AG08395 (cell line): ENCODE data around the gene MYO1D.
"Not testable (repeated sequence)": the region's sequence is repeated elsewhere in the genome, so short reads cannot be mapped to it uniquely, and the experiment has no call there.

Experiments
- DNase-seq: peaks from one replicate; pipeline ENCODE4 v3.0.0; 2012; ENCODE audit warnings: mixed read lengths, low spot score

Gene MYO1D

DNA sequence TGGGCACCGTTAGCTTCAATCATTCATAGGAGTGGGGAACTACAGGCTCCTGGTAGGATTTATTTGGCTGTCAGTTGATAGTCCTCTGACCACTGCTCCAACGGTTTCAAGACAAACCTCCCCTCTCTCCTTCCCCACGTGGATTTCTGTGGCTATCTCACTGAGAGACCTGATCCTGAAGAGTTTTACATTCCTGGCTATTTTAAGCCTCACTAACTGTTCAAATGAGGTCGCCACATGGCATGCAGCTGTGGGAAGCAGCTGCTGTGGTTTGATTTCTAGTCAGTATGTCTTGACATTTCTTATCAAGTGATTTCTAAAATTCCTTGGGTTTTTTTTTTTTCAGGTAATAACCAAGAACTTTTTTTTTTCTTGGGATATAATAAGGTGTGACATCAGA is 351.8 kb downstream of the MYO1D start:
- DNase-seq: peak; percentile 81

DNA sequence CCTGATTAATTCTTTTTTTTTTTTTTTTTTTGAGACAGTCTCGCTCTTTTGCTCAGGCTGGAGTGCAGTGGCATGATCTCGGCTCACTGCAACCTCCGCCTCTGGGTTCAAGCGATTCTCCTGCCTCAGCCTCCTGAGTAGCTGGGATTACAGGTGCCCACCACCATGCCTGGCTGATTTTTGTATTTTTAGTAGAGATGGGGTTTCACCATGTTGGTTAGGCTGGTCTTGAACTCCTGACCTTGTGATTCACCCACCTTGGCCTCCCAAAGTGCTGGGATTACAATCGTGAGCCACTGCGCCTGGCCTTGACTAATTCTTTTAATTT is 352.4 kb downstream of the MYO1D start:
- DNase-seq: not testable (repeated sequence)

DNA sequence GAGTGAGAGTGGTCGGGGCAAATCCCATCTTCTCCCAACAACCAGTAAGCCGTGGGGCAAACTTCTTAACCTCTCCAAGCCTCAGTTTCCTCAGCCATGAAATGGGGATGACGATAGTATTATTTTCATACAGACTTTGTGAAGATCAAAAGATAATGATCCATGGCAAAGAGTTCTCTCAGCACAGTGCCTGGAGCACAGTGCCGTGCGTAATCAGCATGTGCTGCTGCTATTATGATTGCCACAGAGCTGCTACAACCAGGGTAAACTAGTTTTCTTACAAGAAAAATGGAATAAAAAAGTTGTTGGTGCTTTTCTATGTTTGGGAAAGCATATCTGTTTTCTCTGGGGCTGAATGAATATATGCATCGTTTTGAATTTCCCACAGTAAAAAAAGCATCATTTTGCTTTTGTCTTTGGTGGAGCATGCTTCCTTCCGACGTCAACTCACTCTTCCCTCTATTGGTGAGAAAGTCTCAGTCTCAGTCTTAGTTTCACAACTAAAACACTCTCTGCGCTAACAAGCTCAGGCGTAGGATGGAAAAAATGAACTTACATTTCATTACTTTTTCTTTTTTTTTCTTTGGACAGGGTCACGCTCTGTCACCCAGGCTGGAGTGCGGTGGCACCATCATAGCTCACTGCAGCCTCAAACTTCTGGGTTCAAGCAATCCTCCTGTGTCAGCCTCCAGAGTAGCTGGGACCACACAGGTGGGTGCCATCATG is 352.9 kb downstream of the MYO1D start:
- DNase-seq: no peak

DNA sequence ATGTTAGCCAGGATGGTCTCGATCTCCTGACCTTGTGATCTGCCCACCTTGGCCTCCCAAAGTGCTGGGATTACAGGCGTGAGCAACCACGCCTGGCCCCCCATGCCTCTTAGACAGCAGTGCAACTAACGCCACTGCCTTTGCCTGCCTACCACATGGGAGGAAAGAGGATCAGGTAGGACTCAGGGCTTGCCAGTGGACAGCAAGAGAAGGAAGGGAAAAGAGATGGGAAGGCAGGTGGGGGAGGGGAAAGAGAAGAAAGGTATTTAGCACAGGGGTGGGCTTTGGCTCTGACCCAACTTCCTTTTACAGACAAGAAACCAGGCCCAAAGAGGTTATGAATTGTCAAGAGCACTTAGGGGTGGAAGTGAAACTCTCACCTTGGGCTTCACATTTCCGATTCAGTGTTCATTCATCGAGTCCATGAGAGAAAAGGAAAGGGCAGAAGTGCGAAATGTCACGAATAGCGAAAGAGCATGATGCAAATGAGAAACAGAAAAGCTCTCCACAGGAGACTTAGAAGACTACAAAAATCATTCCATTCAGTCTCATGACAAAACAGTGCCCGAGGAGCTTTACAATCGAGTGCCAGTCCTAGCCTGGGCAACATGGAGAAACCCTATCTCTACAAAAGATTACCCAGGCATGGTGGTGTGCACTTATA is 353.8 kb downstream of the MYO1D start:
- DNase-seq: no peak

DNA sequence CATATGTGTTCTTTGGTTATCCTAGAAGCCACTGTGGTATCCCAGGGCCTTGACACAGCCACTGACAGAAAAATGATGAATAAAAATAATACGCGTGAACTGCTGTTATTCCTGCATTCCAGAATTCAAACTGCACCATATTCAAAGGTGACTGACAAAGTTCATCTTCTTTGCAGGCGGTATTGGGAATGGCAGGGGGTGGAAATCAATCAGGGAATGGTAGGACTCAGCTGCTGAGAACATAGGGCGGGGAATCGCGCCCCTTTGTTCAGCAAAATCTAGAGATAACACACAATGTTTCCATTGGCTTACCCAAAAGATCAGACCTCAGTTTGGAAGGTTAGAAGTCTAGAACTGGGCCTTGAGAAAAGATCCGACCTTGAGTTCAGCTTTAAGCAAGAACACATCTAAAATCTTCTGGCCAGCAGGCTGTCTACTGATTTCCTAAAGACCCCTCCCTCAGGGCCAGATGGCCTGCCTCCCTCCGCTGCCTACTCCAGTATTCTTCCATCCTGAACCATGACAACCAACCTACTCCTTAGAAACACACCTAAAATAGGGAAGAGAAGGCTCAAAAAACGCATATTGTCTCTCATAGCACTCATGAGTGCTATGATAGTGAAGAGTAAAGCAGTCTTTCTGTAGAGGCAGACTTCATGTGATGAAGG is 356.1 kb downstream of the MYO1D start:
- DNase-seq: no peak

DNA sequence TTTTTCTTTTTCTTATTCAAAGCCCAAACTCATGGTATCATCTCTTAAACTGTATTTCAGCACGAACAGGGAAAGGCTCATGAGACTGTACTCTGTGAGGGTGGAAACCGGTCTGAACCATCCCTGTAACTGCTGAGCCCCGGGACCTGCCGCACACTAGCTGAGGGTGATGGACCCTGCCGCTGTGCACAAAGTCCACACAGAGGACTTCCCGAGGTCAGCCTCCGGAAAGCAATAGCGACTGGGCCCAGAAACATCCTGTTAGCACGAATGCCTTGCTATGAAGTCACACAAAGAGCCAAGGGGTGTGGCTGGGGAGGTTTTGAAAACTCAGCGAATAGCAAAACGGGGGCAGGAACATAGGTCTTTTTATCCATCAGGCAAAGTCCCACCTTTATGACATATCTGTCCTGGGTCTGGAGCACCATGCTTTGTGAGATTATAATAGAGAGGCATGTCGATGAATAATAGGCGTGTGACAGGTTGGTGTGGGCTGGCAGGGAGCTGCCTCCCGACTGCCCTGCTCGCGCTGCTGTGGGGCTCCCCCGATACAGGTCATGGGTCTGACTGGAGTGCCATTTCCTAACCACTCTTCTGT is 356.7 kb downstream of the MYO1D start:
- peak; percentile 40 for DNase-seq

DNA sequence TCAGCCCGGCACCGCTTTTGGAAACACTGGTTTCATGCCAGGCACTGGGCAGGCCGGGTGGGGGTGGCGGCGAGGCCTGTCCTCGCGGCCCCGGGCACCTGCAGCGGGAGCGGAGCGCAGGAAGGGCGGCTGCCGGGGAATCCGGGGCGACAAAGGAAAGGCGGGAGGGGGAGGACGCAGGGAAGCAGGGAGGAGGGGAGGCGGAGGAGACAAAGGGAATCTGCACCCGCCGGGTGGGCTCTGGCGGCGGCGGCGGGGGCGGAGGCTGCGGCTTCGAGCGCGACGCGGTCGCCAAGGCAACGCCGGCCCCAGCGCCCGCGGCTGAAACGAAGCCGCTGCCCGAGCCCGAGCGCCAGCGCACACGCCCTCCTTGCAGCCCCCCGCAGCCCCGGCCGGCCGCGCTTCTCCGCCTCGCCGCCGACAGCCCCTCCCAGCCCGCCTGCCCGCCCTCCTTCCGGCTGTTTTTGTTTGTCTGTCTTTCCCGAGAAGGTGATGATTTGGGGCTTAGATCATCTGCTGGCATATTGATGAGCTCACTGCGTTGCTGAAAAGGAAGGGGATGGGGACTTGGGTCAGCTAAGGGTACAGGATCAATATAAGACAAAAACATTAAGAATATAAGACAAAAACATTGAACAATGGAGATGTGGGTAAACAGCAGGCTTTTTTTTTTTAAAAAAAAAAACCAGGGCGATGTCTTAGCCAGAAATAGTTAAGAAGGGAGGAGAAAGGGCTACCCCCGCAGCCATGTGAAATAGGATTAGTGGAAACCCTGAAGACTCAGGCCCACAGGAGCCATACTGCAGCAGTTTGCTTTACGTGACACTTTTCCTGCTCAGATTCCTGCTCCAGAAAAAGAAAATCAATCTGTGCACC is 357.5 kb downstream of the MYO1D start:
- peak; percentile 58 for DNase-seq

DNA sequence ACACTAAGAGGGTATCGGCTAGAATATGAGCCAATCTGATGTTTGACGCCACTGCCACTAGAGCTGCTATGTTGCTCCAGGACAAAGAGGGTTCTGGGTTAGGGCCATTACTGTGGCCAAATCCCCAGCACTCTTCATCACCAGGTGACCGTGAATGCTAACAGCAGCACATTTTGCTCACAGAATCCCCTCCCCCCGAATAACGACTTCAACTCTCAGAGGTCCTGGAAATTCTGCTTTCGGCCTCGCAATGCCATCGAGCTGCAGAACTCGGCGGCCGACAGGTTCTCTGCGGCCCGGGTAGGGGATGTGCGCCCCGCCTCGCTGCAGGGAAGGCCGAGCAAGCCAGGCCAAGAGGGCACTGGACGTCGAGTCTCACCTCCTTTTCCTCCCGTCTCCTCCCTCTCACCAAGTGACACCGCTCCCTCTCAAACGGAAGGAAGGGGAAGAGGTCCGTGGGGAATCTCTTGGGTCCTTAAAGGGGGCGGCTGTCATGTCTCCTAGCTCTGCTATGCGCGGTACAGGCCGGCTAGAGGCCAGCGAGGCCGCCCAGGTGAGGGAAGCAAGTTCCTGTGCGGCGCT is 358.2 kb downstream of the MYO1D start:
- no peak for DNase-seq

DNA sequence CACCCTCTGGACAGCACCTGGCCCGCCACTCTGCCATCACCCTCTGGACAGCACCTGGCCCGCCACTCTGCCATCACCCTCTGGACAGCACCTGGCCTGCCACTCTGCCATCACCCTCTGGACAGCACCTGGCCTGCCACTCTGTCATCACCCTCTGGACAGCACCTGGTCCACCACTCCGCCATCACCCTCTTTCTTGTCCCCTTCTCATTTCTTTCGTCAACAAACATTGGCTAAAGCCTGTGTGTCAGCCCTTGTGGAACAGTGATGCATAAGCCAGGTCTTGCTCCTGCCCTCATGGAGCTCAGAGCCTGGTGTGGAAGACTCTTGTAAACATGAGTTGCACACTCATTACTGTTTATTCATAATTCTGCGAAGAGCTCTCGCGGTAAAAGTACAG is 358.9 kb downstream of the MYO1D start:
- no peak for DNase-seq

DNA sequence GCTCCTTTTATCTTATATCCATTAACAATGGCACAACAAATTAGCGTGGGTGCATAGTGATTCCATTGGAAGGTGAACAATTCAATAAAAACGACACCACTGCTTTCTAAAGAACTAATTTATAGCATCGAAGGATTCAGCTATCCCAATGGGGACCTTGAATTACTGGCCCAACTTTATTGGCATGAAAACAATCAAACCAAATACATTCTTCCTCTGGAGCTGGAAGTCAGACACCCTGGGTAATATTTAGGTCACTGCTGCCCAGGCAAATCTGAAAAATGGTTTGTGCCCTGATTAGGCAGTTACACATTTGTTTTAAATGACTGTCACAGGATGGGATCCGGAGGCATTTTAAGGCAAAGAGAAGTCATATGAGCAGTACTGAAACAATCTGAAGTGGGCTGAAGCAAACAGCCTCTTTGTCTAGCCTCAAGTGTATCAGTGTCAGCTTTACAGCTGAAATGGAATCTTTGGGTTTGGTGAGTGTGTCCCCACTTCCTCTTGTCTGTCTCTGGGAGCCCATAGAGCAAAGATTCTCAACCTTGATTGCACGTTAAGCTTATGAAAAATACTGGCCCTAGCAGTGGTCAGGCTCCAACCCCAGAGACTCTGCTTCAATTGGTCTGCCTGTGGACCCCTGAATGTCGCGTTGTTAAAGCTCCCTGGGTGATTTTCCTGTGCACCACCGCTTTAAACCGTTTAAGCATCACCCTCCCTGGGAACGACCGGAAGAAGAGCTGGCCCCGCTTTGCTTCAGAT is 359.8 kb downstream of the MYO1D start:
- no peak for DNase-seq

DNA sequence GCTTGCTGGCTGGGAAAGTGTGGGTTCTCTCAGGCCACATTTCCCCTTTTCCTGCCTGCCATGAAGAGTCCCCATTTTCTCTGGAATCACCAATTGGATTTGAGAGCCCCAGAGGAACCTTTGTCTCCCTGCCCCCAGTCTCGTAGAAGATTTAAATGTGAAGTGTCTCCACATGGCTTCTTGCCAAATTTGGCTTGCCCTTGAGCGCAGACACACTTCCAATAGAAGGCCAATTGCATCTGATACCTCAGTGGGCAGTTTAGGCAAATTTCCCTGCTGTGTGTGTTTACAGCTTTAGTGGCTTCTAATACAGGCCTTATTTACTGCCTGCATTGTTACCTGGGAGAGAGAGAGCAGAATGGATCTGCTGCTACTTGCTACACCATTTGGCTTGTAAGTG is 360.5 kb downstream of the MYO1D start:
- no peak for DNase-seq

DNA sequence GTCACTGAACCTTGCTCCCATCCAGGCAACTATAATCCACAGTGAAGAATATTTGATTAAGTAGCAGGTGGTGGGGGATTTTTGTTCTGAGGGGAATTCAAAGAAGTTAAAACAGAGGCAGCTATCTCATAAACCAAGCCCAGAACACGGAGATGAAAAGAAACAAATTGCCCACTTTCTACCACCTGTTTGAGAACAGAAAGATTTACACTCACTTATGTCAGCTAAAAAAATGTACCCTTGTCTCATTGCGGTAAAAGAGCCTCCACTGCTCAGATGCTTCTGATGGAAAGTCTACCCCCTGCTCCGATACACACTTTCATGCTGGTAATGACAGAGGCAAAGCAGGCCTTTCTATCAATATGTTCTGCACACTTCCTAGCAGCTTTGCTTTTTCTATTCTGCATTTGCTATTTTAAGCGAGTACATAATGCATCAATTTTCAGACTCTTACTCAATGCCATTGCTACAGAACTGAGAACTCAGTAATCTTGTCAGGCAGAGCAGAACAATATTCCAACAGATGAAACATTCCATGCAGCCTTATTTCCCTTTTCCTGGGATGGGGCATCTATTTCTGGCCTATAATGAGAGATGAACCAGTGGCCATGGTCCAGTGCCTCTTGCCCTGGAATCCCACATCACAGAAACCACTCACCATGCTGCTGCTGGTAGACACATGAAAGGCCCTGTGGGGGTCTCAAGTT is 361.1 kb downstream of the MYO1D start:
- no peak for DNase-seq

DNA sequence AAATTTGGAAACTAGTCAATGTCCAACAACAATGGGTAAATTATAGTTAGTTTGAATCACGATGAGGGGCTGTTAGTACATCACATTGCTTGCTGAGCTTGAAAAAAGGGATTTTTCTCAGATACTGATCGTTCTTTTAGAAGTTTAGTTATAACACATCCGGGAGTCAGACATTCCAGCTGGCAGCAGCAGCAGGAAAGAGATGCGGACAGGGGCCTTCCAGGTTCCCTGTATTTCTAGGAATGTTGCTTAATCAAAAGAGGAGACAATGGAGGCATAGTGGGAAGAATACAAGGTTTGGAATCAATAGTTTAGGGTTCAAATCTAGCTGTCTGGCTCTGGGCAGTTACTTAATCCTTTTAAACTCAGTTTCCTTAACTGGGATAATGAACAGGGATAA is 362.3 kb downstream of the MYO1D start:
- DNase-seq: no peak

DNA sequence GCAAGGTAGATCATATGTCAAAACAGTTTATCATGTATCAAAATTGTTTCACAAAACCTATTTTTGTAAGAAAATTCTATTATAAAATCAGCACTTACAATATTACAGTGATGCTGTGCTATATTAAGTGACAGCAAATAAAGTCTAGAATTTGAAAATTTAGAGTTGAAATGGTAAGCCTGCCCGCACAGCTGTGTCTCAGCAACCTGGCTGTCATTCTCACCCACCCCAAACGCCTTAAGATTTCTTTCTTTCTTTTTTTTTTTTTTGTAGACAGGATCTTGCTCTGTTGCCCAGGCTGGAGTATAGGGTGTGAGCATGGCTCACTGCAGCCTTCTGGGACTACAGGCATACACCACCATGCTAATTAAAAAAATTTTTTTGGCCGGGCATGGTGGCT is 363.3 kb downstream of the MYO1D start:
- DNase-seq: no peak

DNA sequence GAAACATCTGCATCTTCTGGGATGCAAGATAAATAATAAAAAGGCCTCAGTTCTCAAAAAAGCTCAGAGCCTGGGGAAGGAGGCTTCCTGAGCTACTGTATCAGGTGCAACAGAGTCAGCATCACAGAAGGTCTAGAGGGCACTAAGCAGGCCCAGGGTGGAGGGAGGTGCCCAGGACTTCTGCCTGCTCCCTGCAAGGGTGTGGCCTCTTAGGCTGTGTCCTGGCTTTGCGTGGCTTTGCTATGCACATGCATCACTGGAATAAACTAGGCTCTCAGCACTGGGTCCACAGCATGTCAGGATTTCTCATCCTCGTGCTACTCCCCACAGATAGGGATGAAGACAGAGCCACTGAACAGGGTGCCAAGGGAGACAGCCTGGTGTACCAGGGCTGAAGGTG is 364.6 kb downstream of the MYO1D start:
- DNase-seq: no peak

DNA sequence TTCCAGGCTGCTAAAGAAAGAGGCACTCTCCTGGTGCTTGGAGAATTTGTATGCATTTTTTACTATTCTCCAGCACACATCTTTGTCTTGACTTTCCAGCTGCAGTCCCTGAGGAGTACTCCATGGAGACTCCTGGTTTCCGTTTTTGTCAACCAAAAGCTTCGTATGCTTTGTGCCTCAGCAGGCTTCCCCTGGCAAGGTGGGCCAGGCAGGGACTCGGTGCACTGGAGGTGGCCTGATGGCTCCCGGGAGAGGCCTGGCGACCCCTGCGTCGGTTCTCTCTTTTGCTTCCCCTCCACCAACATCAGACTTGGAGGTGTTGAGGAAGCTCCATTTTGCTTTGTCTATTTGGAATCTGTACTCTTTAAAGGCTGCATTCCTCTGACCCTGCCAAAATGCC is 366.5 kb downstream of the MYO1D start:
- DNase-seq: no peak

DNA sequence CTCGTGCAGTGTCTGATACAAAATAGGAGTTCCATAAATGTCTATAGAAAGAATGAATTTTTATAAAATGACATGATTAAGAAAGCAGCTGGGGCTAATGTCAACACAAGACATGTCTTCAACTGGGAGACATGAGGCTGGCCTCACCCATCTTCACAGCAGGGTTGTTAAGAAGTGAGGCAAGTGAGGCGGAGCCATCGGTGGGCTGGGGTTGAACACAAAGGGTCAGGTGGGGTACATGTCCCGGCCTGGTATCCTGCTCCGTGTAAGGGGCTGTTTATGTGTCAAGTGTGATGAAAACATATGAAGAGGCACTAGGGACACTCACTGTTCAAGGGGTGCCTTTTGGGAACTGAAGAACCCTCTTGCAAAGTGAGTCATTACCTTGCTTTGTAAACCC is 368.0 kb downstream of the MYO1D start:
- DNase-seq: no peak

DNA sequence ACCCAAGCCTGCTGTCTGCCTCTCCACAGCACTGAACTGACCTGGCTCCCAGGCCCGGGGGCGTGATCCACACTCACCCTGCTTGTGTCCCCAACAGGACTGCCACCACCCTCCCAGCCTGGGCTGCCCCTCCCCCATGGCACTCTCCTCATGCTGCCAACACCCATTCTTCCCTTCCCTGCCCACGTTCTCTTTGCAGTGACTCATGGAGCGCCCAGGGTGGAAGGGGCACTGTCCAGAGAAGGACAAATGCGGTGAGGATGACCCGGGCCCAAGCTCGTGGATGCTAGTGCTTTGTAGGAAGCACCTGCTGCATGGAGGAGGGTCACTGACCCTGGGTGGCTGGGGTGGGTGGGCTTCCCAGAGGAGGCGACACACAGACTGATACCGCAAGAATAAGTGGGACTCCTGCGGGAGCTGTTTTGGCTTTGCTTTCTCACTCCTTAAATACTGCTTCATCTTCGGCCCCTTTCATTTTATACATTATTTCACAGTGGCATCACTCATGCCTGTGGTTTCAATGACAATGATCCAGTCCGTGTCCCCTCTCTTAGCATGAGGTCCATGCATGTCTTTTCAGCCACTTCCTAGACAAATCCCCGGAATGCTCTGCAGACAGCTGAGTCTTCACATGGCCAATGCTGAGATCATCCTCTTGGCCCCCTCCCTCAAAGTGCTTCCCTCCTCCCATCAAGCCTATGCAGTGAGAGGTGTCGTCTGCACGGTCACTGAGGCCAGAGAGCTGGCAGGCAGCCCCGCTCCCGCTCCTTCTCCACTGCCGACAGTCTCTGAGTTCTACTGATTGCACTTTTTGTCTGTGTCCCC is 372.5 kb downstream of the MYO1D start:
- peak; percentile 43 for DNase-seq
